ENCODE data around the gene SMCP.
A peak's percentile ranks its signal among the peaks of the same experiment; 100 is the strongest.

SMCP gene

GRCh38 chr1:152886758-152887409 lies 8.8 kb downstream of the SMCP start:
- no peak for DNase-seq (ENCODE audit: low read depth)

GRCh38 chr1:152888126-152888525 lies 10.0 kb downstream of the SMCP start:
- no peak for DNase-seq (ENCODE audit: low read depth)

- DNase-seq (ENCODE audit: low read depth) = no peak
These were observed 20.9 kb downstream of the SMCP start for GRCh38 chr1:152899027-152899426.

GRCh38 chr1:152899883-152900282 lies 21.8 kb downstream of the SMCP start:
- DNase-seq (ENCODE audit: low read depth) = no peak

- no peak for DNase-seq (ENCODE audit: low read depth)
These were observed 23.5 kb downstream of the SMCP start for GRCh38 chr1:152901631-152902030.

GRCh38 chr1:152902636-152903035 lies 24.5 kb downstream of the SMCP start:
- no peak for DNase-seq (ENCODE audit: low read depth)

GRCh38 chr1:152904688-152905440 lies 26.7 kb downstream of the SMCP start:
- no peak for DNase-seq (ENCODE audit: low read depth)

- DNase-seq (ENCODE audit: low read depth) = peak; percentile 9
These were observed 28.0 kb downstream of the SMCP start for GRCh38 chr1:152906023-152906565.

GRCh38 chr1:152907686-152908601 lies 29.8 kb downstream of the SMCP start, which contains the start of gene IVL:
Gene IVL (plus strand): TSS chr1:152908546. CDS start chr1:152909798, 1,252 bp downstream.
- DNase-seq (ENCODE audit: low read depth) = peak; percentile 1

GRCh38 chr1:152909206-152909605 lies 31.1 kb downstream of the SMCP start:
- no peak for DNase-seq (ENCODE audit: low read depth)

- no peak for DNase-seq (ENCODE audit: low read depth)
These were observed 34.3 kb downstream of the SMCP start for GRCh38 chr1:152912471-152912870.

- no peak for DNase-seq (ENCODE audit: low read depth)
These were observed 34.8 kb downstream of the SMCP start for GRCh38 chr1:152912900-152913299.

GRCh38 chr1:152917794-152918193 lies 39.7 kb downstream of the SMCP start:
- peak; percentile 11 for DNase-seq (ENCODE audit: low read depth)

- DNase-seq (ENCODE audit: low read depth) = no peak
These were observed 40.9 kb downstream of the SMCP start for GRCh38 chr1:152919071-152919470.

- DNase-seq (ENCODE audit: low read depth) = no peak
These were observed 46.1 kb downstream of the SMCP start for GRCh38 chr1:152924191-152924590.

- DNase-seq (ENCODE audit: low read depth) = no peak
These were observed 48.0 kb downstream of the SMCP start for GRCh38 chr1:152926091-152926490.

- DNase-seq (ENCODE audit: low read depth) = no peak
These were observed 50.5 kb downstream of the SMCP start for GRCh38 chr1:152928671-152929070.

GRCh38 chr1:152932170-152932811 lies 54.2 kb downstream of the SMCP start:
- no peak for DNase-seq (ENCODE audit: low read depth)

GRCh38 chr1:152933196-152933595 lies 55.1 kb downstream of the SMCP start:
- DNase-seq (ENCODE audit: low read depth) = no peak

Measured in amniotic epithelial cell (primary cell).